GM18861 (cell line): Measurements from ENCODE around the gene SH2D7.

ENCODE experiments used
- ATAC-seq: cut with Tn5 transposase; IDR thresholded peaks from one replicate; pipeline ENCODE4 v1.9.1; 2021; ENCODE audit not compliant: unreplicated experiment

SH2D7 gene

GRCh38 chr15:78092261-78093041 is at the start of gene SH2D7:
TSS of gene SH2D7 (plus strand) at chr15:78092561. CDS start at chr15:78092585, 24 bp downstream.
- no peak for ATAC-seq

GRCh38 chr15:78044407-78045155 is 47.8 kb upstream of the SH2D7 start:
- no peak for ATAC-seq

DNA sequence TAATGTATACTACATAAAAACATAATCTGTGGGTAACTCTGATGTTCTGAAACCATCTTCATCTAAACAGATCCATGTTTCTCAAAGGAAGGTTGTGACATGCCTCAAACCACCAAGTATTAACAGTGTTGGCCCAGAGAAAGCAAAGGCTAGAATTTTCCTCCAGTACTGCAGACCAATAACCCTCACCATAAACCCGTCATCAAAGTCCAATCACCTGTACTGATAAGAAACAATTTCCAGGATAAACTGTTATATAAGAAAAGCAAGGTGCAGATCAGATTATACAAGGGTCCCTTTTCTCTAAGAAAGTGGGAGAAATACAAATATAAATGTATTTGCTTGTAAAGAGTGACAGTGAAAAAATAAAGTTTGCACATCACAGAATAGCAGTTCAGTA is 47.2 kb upstream of the SH2D7 start:
- no peak for ATAC-seq

GRCh38 chr15:78046796-78047341 is 45.5 kb upstream of the SH2D7 start:
- ATAC-seq, result no peak

GRCh38 chr15:78047761-78048627 is 44.4 kb upstream of the SH2D7 start:
- ATAC-seq, result no peak

- no peak for ATAC-seq
Measured at GRCh38 chr15:78048628-78048920, 43.8 kb upstream of the SH2D7 start.

DNA sequence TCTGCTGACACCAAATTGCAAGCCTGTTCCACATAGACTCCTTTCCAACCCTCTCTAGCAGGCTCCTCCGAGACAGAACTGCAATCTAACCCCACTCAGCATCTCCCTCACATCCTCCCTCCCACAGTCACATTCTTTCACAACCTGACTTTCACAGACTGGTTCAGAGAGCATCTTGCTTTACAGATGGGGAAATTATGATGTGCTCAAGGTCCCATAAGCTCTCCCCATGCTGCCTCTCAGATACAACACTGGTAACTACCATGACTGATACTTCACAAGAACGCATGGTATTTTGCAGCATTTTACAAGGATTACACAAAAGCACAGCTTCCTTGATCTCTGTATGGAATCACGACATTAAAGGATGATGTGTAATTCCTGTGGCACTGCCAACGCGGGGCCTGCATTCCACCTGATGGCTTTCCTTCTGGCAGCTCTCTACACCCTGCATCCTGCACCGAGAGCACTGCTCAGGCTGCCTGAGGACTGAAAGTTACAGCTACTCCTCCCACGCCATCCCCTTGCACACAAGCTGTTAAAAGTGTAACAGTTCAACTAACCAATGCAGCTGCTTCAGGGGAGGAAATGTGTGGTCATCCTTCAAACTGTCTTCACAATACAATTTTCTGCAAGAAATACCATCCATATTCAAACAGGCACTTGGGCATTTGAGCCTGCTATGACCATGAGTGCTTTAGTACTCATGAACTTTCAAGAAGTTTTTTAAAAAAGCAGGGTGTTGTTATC is 42.5 kb upstream of the SH2D7 start:
- ATAC-seq, result peak; percentile 55

GRCh38 chr15:78050441-78050809 is 41.9 kb upstream of the SH2D7 start:
- ATAC-seq, result peak; percentile 24

DNA sequence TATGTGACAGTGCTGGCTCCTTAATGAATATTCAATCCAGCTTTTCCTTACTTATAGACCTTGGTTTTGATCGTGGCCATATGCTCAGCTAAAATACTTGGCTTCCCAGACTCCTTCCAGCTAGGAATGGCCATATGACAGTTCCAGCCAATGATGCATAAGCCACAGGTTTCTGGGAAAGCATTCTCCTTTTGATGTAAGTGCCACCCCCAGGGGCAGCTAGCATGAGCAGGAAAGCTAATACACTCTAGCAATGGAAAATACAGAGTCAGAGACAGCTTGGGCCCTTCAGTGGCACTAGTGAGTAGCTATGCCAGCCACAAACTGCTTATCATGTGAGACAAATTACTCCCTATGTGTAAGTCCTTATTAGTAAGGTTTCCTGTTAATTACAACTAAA is 41.5 kb upstream of the SH2D7 start:
- ATAC-seq, result no peak

DNA sequence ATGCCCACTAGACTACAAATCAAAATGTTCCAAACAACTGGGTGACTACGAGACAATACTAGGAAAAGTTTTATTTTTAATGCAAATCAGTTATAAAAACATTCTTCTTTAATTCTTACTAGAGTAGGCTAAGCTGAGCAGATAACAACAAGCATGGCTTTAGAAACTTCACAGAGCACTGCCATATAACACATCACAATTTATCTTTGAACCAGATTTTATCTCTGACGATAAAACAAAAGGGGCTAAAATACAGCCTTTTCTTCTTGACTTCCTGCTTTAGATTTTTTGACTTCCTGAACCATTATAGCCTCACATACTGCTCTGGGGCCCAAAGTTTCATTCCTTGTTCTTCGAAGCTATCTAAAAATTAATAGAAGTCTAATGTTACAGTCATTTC is 40.8 kb upstream of the SH2D7 start:
- no peak for ATAC-seq

DNA sequence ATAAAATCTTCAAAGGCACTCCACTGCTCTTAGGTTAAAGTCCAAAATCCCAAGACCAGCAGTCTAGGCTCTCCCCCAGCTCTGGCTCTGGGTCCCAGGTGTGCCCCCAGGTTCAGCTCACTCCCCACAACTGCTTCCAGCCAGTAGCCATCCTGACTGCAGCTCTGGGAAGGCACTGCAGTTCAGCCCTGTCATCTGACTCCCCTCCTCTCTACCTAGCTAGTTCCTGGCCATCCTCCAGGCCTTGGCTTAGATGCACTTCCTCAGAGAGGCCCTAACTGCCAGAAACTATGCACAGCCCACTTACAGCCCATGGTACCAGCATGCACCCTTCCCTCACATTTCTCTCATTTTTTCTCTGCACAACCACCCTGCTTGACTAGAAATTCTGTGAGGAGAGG is 40.4 kb upstream of the SH2D7 start:
- ATAC-seq, result no peak

- ATAC-seq, result no peak
Measured at GRCh38 chr15:78052545-78052944, 39.8 kb upstream of the SH2D7 start.

GRCh38 chr15:78054518-78054917 is 37.8 kb upstream of the SH2D7 start:
- no peak for ATAC-seq

DNA sequence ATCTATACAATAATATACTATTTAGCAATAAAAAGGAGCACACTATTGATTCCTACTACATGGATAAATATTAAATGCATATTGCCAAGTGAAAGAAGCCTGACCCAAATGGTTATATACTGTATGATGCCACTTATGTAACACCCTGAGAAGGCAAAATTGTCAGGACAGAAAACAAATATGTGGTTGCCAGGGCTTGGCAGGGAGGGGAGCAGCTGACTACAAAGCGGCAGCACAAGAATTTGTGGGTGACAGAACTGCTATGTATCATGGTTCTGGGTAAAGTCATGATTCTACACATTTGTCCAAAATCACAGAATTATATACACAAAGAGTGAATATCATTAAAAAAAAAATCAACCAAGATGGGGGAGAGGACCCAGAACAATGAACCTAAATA is 37.4 kb upstream of the SH2D7 start:
- ATAC-seq, result no peak

- ATAC-seq, result no peak
Measured at GRCh38 chr15:78055919-78056713, 36.2 kb upstream of the SH2D7 start.

DNA sequence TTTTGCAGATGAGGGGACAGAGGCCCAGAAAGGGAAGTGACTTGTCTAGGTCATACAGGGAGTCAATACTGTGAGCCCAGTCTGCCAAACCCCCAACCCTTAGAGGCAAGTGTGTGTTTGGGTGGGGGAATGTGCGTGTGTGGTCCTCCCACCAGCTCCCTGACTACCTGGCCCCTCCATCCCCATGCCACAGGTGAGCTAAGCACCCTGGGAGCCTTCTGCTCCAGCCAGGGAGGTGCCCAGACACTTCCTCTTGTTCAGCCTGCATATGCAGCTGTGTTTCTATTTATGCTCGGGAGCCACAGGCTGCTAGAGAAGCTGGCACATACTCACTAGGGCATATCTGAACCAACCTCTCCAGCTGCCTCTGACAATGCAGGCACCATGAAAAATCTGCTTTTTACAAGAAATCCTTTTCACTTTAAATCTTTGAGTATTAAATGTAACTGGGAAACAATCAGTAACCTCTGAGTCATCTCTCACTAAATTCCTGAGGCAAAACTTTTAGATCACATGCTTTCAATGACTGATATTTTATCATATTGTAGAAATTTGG is 35.6 kb upstream of the SH2D7 start:
- ATAC-seq, result no peak

- ATAC-seq, result no peak
Measured at GRCh38 chr15:78057803-78058202, 34.6 kb upstream of the SH2D7 start.

- no peak for ATAC-seq
Measured at GRCh38 chr15:78058401-78058935, 33.9 kb upstream of the SH2D7 start.

DNA sequence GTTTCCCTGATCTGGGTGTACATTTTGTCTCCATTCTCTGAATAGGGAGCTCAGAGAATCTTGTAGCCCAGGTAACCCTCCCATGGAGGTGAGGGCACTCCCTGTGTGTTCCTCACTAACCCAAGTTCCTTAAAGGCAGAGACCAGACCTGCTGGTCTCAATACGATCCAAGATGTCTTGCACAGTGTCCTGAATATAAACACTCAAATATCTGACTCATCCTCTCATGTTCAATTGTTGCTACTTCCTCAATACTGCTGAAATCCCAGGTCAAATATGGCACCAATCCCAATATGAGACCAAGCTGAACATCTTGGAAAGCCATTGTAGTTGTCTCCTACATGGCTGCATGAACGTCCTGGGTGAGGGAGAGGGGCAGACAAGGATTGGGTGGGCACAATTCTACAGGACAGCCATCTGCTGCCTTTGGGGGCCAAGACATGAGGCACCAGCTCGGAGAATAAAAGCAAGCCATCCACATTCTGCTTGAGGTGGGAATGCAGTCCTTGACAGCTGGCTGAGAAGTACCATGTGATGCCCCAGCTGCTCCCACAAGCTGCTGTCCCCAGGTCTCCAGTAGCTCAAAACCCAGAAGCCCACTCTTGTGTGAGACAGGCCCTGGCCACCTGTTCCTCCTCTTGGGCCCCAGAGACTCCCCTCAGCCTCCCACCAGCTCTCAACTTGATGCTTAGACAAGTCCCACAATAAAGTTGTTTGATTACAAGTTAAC is 33.1 kb upstream of the SH2D7 start:
- no peak for ATAC-seq
